22Rv1 (cell line): ENCODE data around the gene KLRD1.
"Not testable (repeated sequence)": the region's sequence is repeated elsewhere in the genome, so short reads cannot be mapped to it uniquely, and the experiment has no call there.

Experiments used
- ZFX ChIP-seq: fragments of 450-650 bp; IDR thresholded peaks from 2 replicates; pipeline ENCODE4 v1.6.1; 2017; ENCODE audit warnings: antibody characterized with exemption, borderline replicate concordance
- TF ChIP-seq, protein P1 (sequence below): fragments of 450-650 bp; IDR thresholded peaks from 2 replicates; pipeline ENCODE4 v1.5.1; 2017; ENCODE audit warnings: mild to moderate bottlenecking

DNA sequence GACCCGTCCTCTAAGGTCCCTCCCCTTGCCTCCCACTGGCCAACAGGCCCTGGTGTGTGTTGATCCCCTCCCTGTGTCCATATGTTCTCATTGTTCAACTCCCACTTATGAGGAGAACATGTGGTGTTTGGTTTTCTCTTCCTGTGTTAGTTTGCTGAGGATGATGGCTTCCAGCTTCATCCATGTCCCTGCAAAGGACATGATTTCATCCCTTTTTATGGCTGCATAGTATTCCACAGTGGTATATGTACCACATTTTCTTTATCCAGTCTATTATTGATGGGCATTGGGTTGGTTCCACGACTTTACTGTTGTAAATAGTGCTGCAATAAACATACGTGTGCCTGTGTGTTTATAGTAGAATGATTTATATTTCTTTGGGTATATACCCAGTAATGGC is 43.8 kb downstream of the KLRD1 start:
- TF ChIP-seq, protein P1, sequence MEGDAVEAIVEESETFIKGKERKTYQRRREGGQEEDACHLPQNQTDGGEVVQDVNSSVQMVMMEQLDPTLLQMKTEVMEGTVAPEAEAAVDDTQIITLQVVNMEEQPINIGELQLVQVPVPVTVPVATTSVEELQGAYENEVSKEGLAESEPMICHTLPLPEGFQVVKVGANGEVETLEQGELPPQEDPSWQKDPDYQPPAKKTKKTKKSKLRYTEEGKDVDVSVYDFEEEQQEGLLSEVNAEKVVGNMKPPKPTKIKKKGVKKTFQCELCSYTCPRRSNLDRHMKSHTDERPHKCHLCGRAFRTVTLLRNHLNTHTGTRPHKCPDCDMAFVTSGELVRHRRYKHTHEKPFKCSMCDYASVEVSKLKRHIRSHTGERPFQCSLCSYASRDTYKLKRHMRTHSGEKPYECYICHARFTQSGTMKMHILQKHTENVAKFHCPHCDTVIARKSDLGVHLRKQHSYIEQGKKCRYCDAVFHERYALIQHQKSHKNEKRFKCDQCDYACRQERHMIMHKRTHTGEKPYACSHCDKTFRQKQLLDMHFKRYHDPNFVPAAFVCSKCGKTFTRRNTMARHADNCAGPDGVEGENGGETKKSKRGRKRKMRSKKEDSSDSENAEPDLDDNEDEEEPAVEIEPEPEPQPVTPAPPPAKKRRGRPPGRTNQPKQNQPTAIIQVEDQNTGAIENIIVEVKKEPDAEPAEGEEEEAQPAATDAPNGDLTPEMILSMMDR = not testable (repeated sequence)
- not testable (repeated sequence) for TF ChIP-seq ZFX
